Measurements from ENCODE around the gene GSPT1.

The GSPT1 gene

DNA sequence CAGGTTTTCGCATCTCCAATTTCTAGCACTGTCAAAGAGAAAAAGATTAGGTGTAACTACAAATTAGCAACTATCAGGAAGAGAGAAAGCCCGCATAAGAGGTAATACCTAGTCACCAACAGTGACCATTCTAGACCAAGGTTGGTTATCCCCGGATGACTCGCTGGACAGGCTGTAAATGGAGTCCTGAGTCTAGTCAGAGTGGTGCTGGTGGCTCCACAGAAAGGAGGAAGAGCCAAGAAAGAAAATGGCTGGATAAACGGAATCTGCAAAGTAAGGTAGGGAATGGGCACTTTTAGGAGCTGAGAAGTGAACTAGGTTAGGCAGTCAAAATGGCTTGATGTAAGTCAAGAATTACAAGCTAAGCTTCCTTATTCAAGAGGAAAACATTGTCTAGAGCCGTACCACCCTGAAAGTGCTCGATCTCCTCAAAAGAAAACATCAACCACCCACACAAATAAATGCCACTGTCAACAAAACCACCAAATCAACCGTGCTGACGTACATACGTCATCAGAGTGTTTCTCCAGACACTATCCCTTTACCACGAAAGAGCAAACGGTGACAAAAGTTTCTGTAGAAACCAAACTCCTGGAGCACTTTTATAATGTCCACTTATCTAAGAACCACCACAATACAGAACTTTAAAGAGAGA lies 2.2 kb downstream of the GSPT1 start:
- no peak for DNase-seq (ENCODE audit: low spot score)

DNA sequence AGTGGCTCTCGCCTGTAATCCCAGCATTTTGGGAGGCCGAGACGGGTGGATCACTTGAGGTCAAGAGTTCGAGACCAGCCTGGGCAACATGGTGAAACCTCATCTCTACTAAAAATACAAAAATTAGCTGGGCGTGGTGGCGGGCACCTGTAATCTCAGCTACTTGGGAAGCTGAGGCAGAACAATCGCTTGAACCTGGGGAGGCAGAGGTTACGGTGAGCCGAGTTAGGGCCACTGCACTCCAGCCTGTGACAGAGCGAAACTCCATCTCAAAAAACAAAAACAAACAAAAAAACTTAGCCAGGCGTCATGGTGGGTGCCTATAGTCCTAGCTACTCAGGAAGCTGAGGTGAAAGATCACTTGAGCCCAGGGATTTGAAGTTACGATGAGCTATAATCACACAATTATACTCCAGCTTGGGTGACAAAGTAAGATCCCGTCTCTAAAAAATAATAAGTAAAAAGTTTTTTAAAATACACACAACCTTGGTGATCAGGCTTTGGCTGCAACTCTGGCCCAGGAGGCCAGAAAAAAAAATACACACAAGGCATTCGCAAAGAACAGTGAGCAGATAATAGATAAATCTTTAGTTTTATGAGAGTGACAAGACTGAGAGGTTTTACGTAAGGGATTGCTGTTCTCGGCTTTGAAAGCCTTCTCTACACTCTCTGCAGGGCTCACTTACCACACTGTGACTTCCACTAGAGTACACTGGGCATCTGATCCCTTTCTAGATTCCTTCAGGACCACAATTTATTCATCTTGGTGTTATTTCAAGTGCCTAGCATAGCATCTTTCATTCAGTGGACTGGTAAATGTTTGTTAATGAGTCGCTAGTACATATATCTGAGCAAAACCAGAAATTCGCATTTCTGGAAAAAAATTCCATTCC lies 5.9 kb downstream of the GSPT1 start:
- no peak for DNase-seq (ENCODE audit: low spot score)

DNA sequence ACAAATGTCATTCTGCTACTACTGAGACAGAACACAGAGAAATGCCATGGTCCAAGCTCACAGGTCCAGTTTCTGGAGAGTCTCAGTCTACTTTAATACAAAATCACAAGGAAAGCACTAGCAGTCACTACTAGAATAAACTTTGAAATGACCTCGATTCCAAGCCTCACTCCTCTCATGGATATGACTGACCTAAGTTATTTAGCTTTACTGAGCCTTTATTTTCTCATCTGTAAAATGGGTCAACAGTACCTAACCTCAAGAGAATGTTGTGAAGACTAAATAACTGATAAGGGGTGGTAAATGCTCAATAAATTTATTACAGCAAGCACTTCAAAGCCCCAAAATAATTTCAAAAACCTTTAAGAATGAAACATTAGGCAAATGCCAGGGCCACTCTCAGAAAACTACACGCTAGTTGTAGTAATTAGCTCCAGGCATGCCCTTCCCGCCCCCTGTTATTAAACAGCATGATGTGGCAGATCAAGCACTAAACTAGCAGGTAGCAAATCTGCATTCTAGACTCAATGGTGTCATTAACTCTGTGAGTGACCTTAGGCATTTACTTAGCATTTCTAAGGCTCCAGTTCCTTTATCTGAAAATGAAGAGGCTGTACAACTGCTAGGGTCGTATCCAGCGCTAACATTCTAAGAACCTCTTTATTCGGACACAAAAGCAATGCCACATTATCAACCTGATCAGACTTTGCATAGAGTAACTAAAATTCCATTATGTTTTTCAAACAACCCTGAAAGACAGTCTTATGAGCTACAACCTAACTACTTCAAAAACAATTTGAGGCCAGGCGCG lies 8.4 kb downstream of the GSPT1 start:
- DNase-seq (ENCODE audit: low spot score), result no peak

DNA sequence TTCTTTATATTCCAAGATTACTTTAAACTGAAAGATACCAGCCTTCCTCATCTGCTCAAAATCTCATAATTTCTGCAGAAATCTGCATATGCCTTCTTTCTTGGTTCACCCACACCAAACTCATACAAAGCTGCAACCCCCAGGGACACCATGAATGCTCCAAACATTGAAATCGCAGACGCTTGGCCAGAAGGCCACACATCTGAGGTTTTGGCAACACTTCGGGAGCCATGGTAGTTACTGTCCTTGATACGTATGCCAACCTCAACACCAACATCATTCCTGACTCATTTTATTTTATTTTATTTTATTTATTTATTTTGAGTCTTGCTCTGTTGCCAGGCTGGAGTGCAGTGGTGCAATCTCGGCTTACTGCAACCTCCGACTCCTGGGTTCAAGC lies 11.8 kb downstream of the GSPT1 start:
- DNase-seq (ENCODE audit: low spot score), result no peak

DNA sequence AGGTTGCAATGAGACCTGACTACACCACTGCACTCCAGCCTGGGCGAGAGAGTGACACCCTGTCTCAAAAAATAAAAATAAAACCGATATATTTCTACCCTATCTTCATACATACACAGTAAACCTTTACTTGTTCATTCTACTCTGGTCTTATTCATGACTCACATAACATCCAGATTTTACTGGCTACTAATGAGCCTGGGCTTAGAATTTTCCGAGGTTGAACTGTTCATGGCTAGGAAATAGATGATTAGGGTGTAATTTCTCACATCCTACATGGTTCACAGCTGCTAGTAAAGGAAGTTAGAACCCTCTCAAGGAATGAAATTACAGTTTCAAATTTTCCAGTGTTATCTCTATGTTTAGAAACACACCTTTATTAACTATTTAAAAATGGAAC lies 14.7 kb downstream of the GSPT1 start:
- DNase-seq (ENCODE audit: low spot score), result no peak

DNA sequence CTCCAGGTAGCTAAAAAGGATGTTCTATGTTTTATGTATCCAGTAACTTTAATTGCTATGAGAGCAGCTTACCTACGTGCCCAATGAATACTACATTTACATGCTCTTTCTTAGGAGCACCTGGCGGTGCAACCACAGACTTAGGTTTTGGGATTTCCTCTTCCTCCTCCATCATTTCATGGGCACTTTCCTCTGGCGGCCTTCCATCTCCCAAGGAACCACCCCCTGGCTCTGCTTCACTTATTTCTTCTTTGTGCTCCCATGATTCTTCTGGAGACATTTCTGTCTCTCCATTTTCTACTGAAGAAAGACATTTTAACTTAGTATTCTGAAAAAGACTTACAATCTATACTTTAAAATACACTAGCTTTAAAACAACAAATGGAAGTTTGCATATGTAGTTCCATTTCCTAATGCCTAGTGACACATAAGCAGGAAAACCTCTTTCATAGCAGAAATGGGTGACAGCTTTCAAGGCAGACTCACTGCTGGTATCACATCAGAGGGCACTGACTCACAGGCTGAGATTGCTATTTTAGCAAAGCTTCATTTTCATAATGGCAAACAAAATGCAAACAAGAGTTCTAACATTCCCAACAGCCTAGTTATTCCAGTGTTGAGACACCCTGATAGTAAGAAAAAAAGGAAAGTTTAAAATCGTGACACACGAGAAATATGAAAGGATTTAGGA lies 19.1 kb downstream of the GSPT1 start:
- no peak for DNase-seq (ENCODE audit: low spot score)

DNA sequence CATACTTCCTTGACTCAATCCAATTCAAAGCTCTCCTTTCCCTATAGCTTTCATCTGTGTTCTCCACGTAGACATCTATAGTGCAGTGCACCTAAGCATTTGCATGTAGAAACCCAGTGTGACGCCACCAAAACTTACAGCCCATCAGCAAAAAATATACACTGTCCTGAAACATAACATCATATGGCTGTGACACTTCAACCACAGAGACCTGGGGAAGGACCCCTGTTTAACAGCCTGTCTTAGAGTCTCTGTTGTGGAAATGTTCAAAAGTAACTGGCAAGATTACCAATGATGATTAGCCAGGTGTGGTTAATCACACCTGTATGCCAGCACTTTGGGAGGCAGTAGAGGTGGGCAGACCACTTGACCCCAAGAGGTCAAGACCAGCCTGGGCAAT lies 22.2 kb downstream of the GSPT1 start:
- DNase-seq (ENCODE audit: low spot score), result no peak

DNA sequence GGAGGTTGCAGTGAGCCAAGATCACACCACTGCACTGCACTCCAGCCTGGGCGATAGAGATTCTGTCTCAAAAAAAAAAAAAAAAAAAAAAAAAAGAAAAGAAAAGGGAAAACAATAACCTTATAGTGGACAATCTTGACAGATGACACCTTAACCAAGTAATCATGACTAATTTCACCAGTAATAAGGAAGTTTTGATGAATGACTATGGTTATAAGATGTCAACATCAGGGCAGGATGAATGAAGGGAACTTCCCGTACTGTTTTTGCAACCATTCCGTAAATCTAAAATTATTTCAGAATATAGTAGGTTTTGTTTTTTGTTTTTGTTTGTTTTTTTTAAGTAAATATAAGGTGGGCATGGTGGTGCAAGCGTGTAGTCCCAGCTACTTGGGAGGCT lies 23.0 kb downstream of the GSPT1 start:
- no peak for DNase-seq (ENCODE audit: low spot score)

DNA sequence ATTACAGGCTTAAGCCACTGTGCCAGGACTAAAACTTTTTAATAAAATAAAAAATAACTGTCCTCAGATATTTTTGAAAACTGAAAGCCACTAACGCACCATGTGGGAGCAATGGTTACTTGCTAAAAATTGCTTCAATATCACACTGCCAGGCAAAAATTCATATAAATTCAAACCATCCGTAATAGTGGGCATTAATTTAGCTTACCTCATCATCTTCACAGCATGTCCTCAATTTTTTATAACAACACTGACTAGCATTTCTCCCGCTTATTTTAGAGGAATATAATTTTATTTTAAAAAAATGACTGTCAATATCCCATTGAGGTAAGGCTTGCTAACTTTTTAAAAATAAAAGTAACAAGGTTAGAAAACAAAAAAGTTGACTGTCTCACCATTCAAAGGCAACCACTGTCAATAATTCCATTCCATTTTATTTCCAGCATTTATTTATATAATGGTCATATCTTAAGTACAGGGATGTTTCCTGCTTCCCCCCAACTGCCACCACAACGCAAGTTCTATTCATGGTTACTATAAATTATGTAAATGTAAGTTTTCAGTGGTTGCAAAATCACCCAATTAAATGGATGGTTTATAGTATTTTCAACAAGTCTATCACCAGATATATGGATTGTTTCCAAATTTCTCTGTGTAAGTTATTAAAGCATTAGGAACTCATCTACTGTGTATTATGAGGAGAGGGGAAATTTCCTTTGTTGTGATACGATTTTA lies 25.4 kb downstream of the GSPT1 start:
- DNase-seq (ENCODE audit: low spot score), result no peak

DNA sequence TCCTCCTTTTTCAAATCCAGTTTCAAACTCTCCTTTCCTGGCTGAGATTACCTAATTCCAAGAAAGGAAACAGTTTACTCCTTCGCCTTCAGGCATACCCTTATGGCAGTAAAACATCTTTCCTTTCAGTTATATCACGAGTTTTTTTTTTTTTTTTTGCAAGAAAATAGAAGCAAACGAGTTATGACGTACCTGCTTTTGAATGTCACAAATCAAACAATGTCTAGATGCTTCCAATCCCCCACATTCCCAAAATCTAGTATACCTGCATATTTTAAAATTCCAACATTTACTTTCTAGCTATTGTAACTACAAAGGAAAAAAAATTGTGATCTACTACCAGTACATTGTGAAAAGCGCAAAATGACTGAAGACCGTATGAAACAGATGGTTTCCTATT lies 28.9 kb downstream of the GSPT1 start:
- no peak for DNase-seq (ENCODE audit: low spot score)

DNA sequence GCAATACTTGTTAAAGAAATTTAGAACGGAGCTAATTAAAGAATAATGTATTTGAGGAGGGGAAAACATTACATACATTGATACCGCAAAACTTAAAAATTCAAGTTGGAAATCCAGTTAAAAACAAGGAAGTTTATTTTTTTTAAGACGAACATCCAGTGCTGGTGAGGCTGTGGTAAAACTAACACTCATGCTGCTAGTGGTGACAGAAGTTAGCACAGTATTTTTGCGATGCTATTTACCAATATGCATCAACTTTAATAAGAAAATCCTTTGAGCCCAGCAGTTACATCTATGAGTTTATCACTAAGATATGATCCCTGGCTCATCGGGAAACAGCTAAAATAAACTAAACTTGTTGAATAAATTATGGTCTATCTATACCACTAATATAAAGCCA lies 31.7 kb downstream of the GSPT1 start:
- no peak for DNase-seq (ENCODE audit: low spot score)

DNA sequence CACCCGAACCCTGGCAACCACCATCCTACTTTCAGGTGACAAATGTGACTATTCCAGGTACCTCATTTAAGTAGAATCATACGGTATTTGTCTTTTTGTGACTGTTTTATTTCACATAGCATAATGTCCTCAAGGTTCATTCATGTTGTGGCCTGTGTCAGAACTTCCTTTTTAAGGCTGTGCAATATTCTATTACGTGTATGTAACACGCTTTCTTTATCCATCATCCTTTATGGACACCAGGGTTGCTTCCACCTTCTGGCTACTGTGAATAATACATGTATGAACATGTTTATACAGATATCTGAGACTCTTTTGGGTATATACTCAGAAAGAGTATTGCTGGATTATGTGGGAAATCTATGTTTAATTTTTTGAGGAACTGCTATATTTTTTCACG lies 35.7 kb downstream of the GSPT1 start:
- DNase-seq (ENCODE audit: low spot score), result no peak

DNA sequence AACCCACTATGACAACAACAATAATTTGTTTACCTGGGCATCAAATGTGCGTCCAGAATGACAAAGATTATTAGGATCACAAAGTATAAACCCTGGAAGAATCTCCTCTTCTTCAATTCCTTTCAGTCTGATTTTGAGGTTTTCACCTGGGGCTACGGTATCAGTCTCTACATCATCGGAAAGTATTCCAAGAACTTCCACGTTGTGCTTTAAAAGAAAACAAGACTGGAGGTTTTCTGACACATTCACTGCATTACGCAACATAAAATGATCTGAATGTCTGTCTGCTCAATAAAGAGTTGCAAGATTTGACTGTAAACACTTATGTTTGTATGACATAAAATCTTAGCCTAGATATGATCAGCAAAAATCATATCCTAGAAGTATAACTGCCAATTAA lies 38.4 kb downstream of the GSPT1 start:
- DNase-seq (ENCODE audit: low spot score), result no peak

DNA sequence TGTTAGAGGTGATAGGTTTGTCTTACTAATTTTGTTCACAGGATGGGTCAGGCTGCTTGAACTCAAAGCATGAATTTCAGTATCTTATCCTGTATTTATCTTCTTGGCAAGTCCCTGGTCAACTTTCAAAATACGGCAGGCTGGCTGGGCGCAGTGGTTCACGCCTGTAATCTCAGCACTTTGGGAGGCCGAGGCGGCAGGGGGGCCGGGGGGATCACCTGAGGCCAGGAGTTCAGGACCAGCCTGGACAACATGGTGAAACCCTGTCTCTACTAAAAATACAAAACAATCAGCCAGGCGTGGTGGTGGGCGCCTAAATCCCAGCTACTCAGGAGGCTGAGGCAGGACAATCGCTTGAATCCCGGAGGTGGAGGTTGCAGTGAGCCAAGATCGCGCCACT lies 39.5 kb downstream of the GSPT1 start:
- no peak for DNase-seq (ENCODE audit: low spot score)

DNA sequence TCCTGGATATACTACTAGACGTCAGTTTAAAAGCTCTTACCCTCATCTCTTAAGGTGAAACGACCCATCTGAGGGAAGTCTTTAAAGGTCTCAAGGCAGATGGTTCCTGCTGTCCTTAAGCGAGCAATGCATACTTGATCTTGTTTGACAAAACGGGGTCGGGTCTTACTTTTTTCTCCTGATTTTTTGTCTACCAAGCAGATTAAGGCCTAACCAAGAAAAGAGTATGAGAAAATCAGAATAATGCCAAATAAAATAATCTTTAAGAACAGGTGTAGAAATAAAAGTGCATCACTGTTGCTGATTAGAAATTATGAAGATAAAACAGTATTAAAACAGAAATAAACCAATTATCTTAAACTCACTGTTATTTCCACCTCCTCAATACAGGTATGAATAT lies 40.0 kb downstream of the GSPT1 start:
- DNase-seq (ENCODE audit: low spot score), result no peak

DNA sequence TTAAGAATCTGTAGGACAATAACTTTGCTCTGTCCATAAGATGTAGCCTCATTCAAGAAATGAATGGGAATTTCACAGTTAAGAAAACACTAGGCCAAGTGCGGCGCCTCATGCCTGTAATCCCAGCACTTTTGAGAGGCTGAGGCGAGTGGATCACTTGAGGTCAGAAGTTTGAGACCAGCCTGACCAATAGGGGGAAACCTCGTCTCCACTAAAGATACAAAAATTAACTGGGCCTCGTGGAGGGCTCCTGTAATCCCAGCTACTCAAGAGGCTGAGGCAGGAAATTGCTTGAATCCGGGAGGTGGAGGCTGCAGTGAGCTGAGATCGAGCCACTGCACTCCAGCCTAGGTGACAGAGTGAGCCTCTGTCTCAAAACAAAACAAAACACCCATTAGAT lies 44.6 kb downstream of the GSPT1 start:
- DNase-seq (ENCODE audit: low spot score), result no peak

DNA sequence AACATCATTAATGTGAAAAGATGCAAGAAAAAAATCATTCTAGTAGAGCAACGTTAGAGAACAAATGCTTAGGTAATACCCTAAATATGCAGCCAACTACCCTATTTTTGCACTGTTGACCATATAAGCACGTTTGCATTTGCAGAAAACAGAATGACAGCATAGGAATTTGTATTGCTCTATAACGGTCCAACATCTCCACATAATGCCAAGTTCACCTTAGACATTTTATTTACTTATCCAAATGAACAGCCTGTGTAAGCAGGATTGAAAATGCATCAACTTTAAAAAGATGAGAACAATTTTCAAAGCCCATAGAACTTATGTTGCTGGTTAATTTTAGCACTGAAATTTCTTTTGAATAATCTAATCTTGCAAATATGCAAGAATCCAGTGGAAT lies 45.4 kb downstream of the GSPT1 start:
- no peak for DNase-seq (ENCODE audit: low spot score)

DNA sequence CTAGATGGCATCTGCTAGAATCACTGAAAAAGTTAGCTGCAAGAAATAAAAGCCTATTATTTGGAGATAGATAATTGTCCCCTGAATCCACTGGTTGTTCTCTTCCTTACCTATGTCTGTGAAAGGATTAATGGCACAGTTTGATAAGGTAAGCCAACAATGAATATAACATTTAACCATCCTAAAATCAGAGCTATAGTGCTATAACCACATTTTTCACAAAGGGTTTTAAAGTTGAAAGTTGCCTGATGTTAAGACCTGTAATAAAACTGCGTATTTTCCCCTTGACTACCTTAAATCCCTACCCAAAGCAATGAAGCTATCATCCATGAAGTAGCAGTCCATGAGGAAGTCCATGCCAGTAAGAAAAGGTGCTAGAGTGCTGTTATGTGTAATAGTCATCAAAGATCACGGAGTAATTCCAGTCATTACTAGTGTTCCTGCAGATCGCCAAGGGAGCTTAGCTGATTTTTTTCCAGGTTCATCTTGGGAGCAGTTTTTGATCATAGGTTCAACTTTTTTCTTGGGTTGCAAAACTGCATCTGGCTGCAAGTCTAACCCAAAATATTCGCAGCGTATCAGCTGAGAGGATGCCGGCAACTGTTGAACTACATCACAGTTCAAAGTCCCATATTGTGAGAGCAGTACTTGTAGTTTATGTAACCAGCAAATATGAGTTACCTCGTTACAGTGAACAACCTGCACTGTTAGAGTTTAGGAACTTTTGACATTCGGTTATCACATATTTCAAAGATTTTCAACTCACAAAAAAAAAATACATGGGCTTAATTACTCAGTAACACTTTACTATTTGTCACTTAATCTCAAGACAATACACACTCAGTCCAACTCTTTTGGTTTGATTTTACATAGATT lies 46.2 kb downstream of the GSPT1 start:
- no peak for DNase-seq (ENCODE audit: low spot score)

DNA sequence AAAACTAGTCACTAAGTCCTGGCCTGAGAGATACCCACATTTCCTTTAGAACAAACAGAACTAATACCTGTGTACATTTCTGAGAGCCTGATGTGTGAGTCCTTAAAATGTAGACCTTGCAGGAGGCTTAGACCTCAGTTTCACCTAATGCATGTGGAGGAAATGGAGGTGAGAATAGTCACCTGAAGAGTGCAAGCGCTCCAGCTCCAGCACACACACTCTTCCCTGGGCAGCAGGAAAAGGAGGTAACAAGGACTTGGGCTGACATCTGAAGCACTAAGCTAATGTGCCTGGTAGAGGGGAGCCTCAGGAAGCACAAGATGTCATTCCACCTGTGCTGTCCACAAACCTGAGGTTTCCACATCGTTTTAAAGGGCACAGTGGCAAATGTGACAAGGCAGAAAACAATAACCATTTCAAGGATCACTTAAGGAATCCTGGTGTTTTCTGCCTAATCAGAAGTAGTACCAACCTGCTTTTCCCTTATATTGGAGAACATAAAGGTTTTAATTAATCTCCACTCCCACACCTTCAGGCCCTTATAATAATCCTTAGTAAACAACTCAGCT lies 47.3 kb downstream of the GSPT1 start:
- DNase-seq (ENCODE audit: low spot score), result no peak

DNA sequence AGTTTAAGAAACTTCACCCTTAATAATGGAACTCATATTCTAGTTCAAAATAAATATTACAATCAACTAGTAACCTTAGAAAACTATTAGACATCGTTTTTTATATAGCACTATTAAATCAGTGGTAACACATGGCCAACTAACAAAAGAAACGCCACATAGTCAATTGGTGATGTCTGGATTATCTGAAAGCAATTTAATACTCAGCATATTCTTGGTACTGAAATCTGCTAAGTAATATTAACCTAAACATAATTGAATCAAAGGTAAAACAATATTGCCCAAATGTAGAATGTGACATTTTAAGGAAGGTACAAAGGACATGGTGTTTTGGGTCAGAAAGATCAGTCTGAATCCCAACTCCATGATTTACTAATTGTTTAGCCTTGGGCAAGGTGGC lies 53.3 kb downstream of the GSPT1 start:
- no peak for DNase-seq (ENCODE audit: low spot score)

Measured in left forelimb (tissue), 1 donor.